Stimulated activated CD8-positive, alpha-beta memory T cell treated with anti-CD3 and anti-CD28 coated beads, Interleukin-15, amount 100 ng/mL, for 48 hours (primary cell): Measurements from ENCODE around the gene KIF5A.
"Not testable (repeated sequence)": the region's sequence is repeated elsewhere in the genome, so short reads cannot be mapped to it uniquely, and the experiment has no call there.

Experiments
- DNase-seq, 2 donors: peaks; one replicate each; pipeline ENCODE4 v3.0.0-alpha.2; 2020; ENCODE audit warnings: low read depth in 2 of 2

KIF5A gene

DNA sequence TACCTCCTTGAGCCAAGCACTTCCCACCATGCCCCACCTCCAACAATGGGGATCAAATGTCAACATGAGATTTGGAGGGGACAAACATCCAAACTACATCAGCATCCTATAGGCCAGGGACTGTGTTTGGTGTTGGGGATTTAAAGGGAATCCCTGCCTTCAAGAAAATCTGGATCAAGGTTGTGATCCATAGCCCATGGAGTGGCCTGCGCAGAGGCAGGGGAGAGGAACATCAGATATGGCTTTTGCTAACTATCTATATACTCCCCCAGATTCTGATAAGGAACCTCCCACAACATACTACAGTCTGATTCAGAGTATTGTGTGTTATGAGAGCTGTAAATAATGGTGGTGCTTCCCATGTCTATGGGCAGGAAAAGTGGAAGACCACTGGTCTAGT is 5.1 kb downstream of the KIF5A start:
- DNase-seq = no peak

DNA sequence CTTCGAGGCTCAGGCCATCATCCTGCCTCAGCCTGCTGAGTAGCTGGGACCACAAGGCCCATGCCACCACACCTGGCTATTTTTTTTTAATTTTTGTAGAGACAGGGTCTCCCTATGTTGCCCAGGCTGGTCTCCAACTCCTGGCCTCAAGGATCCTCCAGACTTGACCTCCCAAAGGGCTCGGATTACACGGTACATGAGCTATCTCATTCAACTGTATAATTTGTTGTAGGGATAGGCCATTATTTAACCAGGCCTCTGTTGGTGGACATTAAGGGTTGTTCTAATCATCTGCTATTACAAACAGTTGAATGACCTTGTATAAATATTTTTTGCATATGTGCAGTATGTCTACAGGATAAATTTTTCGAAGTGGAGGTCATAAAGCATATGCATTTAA is 9.0 kb downstream of the KIF5A start:
- no peak for DNase-seq

DNA sequence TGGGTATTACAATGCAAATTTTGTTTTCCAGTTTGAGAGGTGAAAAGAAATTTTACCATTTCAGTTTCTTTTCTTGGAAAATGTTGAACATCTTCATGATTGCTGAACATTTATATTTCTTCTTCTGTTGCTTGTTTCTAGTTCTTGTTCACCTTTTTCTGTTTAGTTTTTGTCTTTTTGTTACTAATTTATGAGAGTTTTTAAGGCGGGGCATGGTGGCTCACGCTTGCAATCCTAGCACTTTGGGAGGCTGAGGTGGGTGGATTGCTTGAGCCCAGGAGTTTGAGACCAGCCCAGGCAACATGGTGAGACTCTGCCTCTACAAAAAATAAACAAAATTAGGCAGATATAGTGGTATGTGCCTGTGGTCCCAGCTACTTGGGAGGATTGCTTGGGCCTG is 10.7 kb downstream of the KIF5A start:
- DNase-seq = no peak

DNA sequence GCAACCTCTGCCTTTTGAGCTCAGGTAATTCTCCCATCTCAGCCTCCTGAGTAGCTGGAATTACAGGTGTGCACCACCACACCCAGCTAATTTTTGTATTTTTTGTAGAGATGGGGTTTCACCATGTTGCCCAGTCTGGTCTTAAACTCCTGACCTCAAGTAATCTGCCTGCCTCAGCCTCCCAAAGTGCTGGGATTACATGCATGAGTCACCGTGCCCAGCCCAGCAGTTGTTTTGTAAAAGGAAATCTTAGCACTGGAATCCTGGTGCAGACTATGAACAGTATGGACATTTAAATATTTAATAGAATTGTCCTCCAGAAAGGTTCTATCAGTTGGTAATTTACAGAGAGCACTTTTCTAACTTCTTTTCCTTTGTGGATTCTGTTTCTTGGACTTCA is 11.3 kb downstream of the KIF5A start:
- DNase-seq = not testable (repeated sequence)

DNA sequence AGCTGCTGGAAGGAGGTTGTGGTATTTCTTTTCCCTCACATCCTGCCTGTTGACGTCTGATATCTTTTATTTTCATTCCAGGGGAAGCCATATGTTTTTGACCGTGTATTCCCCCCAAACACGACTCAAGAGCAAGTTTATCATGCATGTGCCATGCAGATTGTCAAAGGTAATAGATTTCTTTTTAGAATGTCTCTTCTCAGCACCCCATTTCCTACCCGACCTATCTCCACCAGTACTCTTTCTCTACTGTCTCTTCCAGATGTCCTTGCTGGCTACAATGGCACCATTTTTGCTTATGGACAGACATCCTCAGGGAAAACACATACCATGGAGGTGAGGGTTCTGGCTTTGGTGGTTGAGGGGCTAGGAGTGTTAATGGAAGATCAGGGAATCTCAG is 13.5 kb downstream of the KIF5A start:
- no peak for DNase-seq

DNA sequence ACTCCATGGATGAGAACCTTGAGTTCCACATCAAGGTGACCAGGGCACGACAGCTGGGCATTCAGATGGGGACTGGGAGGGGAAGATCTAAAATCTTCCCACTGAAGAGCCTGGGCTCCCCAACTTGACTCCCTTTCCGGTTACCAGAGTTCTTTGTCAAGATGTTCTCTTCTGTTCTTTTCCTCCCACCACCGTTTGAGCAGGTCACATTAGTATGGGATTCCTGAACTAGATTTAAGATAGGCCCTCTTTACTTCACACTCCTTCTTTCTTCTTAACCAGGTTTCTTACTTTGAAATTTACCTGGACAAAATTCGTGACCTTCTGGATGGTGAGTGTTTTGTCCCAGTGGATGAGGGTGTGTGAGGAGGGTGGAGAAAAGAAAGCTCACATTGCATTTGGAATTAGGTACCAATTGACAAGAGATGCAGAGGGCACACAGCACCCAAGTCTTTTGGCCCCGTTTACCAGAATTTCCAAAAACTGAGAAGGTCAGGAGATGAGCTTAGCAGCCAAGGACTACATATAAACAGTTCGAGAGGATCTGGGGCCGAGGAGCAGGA is 14.4 kb downstream of the KIF5A start:
- DNase-seq = no peak

DNA sequence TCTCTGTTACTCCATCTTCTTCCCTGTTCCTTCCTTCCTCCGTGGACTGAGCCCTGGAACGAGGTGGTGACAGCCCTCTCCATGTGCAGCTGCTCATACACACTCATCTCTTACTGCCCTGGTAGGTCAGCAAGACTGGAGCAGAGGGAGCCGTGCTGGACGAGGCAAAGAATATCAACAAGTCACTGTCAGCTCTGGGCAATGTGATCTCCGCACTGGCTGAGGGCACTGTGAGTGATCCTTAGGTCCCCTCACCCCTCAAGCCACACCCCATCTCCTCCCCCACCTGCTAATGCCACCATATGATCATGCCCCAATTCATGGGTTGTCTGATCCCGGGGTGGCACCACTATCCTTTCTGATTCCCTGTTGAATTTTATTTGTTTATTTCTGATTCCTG is 19.0 kb downstream of the KIF5A start:
- DNase-seq = no peak

DNA sequence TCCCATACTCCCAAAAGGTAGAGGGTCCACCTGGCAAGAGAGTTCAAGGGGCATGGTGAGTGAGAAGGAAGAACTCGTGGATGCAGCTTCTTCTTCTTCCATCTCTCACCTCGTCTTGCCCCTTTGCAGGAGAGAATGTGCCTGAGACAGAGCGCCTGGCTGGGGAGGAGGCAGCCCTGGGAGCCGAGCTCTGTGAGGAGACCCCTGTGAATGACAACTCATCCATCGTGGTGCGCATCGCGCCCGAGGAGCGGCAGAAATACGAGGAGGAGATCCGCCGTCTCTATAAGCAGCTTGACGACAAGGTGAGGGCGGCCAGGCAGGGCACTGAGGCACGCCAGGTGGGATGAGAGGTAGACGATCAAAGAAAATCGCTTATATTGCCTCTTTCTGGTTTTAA is 20.0 kb downstream of the KIF5A start:
- DNase-seq = no peak

DNA sequence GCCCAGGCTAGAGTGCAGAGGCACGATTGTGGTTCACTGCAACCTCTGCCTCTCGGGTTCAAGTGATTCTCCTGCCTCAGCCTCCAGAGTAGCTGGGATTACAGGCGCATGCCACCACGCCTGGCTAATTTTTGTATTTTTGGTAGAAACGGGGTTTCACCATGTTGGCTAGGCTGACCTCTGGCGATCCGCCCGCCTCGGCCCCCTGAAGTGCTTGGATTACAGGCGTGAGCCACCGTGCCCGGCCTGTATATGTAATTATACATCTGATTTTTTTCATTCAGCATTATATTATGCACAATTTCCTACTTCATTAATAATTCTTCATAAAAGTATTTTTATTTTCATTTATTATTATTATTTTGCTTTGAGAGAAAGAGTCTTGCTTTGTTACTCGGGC is 20.6 kb downstream of the KIF5A start:
- DNase-seq = not testable (repeated sequence)

DNA sequence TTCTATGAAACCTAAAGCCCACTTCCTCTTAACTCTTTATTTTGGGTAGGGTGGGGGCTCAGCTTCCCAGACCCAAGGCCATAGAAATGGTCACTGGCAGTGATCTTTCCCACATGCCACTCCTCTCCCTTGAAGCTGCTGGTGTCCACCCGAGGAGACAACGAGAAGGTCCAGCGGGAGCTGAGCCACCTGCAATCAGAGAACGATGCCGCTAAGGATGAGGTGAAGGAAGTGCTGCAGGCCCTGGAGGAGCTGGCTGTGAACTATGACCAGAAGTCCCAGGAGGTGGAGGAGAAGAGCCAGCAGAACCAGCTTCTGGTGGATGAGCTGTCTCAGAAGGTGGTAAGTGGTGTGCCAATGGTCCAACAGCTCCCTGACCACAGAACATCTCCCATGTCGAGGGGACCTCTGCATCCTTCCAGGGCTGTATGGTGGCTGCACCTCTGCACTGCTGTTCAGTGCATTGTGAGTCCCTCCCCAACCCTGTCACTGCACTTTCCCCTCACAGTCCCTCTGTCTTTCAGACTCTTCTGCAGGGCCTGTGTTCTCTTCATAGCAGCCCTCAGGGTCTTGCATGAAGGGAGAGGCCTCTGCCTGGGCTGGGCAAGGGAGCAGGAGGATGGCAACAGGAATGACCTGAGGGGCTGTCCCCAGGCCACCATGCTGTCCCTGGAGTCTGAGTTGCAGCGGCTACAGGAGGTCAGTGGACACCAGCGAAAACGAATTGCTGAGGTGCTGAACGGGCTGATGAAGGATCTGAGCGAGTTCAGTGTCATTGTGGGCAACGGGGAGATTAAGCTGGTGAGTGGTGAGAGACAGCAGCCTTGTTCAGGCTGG is 22.3 kb downstream of the KIF5A start:
- no peak for DNase-seq

DNA sequence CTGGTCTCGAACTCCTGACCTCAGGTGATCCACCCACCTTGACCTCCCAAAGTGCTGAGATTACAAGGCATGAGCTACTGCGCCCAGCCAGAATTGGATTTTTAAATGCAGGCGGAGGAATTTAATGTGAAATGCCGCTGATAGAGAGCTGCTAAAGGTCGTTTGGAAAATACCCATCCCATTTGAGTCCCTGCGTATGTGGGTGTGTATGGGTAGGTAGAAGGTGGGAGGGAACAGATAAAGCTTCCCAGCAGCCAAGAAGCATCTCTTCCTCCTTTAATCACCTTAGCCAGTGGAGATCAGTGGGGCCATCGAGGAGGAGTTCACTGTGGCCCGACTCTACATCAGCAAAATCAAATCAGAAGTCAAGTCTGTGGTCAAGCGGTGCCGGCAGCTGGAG is 25.0 kb downstream of the KIF5A start:
- DNase-seq = no peak

DNA sequence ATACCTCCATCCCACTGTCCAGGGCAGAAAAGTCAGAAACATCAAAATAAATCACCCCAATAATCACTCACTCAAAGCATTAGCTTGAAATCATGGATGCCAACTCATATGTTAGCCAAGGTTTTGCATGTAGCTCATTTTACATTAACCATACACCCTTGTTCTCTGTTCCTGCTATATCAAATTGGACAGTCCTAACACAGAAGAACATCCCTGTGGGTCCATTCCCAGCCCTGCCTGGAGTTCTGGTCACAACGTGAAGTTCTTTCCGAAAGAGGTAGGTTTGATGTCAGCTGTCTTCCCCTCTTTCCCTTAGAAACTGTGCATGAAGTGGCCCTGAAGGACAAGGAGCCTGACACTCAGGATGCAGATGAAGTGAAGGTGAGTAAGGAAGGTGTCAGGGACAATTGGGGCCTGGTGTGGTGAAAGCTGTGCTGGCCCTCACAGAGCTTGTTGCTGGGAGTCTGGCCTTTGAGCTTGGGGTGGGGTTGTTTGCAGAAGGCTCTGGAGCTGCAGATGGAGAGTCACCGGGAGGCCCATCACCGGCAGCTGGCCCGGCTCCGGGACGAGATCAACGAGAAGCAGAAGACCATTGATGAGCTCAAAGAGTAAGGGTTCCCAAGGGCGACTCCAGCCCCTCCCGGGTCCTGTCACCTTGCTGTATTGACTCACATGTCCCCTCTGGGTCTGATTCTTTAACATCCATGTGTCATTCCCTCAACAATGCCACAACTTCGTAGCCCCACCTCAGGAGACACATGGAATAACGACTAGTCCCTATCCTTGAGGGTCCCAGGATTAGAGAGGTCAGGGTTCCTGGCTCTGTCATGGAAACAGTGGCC is 26.1 kb downstream of the KIF5A start:
- DNase-seq = no peak

DNA sequence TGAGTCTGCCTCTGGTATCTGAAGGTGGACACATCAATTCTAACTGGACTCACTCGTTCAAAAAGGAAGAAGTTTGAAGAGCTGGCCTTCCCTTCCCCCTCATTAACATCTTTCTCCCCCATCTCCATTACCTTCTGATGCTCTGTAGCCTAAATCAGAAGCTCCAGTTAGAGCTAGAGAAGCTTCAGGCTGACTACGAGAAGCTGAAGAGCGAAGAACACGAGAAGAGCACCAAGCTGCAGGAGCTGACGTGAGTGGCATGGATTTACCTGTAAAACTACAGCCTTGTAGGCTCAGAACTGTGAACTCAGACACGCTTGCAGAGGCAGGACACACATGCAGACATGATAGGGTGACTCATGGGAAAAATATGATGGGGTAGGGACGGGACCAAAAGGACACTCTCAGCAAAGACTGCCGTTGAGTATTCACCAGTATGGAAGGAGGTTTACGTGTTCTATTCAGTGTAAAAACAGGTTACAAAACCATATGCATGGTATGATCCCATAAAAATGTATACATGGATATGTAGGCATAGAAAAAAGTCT is 26.8 kb downstream of the KIF5A start:
- no peak for DNase-seq

DNA sequence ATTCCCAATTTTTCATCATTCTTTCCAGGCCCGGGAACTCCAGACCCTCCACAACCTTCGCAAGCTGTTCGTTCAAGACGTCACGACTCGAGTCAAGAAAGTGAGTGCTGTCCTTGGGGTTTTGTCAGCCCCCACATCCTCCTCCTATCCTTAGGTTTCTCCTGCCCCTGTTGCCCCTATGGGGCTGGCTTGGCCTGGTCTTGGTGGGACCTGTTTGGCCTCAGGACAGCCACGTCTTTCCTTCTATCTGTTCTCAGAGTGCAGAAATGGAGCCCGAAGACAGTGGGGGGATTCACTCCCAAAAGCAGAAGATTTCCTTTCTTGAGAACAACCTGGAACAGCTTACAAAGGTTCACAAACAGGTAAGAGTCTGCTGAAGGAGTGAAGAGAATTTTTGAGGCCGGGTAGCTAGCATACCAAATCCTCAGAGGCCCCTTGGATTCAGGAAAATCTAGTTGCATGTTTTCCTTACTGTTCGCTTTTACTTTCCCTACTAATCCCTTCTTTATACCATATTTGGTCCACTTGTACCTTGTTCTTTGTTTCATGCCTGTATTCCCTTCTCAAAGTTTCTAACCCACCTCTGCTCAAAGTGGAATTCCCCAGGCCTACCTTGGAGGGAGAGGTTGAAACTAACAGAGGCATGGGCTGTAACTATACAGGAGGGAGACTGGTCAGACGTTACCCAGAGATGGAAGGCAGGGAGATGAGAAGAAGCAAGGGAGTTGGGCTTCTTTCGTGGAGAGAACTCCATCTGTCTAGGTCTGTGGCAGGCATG is 28.3 kb downstream of the KIF5A start:
- no peak for DNase-seq

DNA sequence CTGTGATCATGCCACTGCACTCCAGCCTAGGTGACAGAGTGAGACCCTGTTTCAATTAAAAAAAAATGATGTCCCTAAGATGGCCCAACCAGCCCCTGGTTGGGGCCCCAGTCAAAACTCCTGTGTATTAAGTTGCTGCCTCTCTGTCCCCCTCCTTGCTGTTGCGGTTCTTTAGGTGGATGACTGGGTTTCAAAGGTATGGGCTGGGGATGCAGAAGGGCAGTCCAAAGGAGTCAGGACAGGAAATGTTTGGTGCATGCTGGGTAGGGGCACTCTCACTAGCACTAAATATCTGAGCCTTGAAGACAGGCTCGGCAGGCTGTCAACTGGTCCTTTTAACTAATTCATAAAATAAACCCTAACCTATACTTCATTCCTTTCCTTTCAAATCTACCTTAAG is 29.2 kb downstream of the KIF5A start:
- no peak for DNase-seq

DNA sequence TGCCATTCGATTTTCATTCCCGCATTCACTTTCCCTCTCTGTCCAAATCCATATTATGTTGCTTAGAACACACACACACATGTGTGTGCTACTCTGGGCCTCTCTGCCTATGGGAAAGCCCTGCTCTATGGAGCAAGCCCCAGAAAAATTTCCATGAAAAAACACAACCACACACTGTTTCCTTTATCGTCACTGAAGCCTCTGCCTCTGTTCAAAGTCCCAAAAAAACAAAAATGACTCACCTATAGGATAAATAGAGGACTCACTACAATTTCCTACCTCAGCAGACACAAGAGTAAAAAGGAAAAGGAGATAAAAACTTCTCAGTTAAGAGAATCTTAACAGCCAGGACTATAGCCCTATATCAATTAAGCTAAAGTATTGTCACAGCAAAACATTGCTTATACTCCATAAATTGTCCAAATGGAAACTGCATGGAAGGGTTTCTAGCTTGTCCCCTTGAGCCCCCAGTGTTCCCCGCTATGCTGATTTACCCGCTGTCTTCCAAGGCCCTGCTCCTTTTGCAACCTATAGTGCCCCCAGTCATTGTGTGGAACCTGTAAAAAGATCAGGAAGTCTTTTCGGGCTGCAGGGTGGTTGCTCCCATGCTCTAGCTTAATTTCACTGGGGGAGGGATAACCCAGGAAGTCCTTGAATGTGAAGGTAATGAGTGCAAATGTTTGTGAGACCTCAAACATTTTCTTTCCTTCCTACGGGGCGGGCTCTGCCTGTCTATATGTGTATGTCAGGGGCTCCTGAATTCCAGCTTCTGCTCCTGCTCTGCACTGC is 30.0 kb downstream of the KIF5A start:
- no peak for DNase-seq

DNA sequence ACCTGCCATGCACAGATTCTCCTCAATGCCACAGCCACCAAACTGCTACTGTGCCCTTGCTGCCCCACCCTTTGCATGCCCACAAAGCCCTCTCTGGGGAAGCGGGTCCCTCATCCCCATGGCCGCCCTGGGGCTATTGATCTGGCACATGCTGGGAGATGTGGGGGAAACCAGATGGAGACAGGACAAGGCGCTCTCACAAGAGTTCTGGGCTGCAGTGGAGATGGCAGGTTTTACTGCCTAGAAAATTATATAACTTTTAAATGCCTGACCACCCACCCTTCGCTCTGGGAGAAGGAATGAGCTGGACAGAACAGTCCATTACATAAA is 30.6 kb downstream of the KIF5A start:
- no peak for DNase-seq

DNA sequence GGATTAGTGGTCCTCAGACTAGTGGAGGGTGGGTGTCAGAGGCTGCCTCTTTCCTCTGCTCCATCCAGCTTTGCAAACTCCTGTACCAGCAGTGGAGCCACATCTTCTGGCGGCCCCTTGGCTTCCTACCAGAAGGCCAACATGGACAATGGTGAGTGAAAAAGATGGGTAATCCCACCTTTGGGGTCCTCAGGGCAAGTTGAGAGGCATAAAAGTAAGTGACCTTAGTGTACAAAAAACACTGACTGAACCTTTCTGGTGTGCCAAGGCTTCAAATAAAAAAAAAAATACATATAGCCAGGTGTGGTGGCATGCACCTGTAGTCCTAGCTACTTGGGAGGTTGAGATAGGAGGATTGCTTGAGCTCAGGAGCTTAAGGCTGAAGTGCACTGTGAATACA is 32.0 kb downstream of the KIF5A start:
- DNase-seq = no peak

DNA sequence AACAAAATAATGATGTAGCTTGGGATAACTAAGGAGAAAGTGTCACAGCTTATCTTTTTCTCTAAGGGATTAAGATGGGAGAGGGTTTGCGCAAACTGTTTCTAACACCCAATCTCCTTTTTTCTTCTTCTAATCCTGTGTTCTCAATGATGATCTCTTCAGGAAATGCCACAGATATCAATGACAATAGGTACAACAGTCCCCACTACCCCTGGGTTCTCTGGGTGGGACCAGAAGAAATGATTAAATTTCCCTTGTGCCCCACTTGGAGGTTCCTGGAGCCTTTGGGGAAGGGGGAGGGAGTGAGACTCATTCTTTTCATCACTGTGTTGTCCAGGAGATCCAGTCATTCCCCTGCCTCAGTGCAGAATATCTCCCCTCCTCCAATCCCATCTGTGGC is 32.6 kb downstream of the KIF5A start:
- no peak for DNase-seq

DNA sequence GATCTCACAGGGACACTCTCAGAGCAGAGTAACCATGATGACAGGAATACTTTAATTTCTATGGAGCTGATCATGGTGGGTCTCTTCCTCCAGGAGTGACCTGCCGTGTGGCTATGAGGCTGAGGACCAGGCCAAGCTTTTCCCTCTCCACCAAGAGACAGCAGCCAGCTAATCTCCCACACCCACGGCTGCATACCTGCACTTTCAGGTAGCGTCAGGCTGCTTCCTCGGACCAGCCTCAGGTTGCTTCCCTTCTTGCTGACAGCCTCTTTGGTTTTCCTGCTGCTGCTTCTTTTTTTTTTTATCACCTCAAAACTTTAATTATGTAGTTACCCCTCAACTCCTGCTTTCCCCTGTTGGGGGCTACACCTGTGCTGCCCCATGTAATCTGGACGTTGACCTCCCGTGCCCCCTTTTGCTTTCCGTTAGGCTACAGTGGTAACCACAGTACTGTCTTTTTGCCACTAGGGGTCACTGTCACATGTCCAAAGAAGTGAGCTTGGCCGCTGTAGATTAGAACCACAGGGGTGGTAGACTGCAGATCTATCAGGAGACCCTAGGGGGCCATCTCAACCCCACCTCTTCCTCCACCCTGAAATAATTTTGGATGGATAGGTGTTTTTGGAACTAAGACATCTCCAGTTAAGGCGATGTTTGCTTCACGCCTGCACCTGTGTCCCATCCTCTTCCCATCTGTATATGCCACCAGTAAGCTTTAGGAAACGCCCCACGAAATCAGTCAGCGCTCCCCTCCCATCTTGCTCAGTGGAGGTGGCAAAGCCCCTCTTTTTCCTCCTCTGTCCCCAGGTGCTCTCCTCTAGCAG is 33.4 kb downstream of the KIF5A start:
- DNase-seq = peak; percentile 45 to 48
